ENCODE data around the gene PLCL2.

The PLCL2 gene

DNA sequence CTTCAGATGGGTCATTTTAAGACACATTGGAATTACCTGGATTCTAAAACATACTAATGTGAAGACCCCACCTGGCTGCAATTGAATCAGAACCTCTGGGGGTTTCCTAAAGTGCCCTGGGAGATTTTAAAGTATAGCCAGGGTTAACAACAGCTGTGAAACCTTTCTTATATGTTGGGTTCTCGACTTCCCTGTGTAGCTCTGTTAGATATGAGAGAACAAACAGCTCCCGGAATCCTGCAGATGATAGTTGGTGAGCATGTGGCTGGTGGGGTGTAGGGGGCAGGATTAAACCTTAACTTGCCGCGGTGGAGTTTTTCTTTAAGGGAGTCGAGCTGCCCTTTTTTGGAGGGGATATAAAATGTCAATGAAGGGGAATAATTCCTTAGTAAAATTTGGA, 12.1 kb downstream of the PLCL2 start:
- DNase-seq = no peak

- peak; percentile 57 for DNase-seq
Measured at GRCh38 chr3:16897254-16897926, 12.6 kb downstream of the PLCL2 start.

- DNase-seq = no peak
Measured at GRCh38 chr3:16898595-16899395, 14.0 kb downstream of the PLCL2 start.

- DNase-seq = no peak
Measured at GRCh38 chr3:16899919-16900318, 15.2 kb downstream of the PLCL2 start.

DNA sequence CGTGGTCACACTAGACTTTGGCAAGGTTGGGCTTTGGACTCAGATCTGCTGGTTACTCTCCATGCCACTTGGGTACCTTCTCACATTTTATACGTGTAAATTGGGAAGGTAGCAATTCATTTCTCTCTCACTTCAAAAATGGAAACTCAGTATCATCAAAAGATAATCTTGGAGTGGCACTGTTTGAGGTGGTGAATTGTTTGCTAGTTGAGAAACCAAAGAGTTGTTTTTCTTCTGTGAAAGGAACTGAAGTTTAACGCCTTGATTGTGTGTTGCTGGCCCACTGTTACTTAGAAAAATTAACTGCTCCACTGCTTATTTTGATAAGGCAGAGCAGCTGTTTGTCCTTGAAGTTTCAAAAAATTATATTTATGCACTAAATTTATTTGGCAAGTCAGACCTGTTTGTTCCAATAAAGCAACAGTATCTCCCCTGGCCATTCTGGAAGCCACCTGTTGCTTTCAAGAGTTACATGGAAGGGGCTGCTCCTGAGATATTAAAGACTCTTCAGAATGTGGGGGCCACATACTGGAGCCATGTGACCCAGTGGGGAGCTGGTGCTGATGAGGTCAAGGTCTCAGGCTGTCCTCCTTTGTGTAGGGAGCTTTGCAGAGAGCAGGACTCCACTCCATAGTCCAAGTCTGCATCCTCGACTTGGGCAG, 16.2 kb downstream of the PLCL2 start:
- no peak for DNase-seq

DNA sequence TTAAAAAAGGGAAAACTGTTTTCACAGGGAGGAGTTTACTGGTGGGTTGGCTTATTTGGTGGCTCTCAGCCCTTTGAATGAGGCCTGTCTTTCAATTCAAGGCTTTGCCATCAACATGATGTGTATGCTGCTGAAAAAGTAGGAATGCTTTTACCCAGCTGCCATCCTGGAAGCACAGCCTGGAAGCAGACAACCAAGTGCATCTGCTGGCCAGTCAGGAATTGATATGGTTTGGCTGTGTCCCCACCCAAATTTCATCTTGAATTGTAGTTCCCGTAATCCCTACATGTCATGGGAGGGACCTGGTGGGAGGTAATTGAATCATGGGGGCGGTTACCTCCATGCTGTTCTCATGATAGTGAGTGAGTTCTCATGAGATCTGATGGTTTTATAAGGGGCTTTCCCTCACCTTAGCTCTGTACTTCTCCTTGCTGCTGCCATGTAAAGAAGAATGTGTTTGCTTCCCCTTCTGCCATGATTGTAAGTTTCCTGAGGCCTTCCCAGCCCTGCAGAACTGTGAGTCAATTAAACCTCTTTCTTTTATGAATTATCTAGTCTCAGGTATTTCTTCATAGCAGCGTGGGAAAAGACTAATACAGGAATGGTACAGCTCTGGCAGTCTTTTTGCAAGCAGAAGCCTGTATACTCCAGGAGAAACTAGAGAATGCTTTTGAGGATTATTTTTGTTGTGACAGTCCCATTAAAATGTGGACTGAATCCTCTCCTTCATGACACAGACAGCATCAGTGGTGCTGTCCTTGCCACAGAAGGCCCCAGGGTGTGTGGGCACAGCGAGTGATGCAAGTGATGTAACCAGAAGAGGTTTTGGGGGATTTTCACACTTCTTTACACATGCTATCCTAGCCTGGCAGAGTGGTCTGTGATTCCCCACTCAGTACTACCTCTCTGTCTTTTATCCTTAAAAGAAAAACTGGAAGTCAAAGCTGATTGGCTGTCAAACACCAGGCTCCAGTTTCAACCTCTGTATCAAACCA, 20.0 kb downstream of the PLCL2 start:
- no peak for DNase-seq

DNA sequence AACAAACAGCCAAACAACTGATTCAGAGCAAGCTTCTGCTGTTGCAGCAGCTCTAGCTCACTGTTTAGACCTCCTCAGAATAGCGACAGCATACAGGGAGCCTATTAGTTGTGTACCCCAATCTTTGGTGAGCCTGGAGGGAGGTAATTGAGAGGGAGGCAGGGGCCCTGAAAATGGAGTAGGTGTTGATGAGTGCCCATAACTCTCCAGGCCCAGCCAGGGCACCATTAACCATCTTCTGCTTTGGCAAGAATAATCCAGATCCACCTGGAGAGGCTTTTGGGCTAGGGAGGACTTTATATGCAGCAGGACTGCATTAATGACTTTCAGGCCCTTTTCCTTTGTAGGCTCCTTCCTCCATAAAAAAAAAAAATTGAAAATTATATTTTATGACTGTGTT, 20.9 kb downstream of the PLCL2 start:
- no peak for DNase-seq

GRCh38 chr3:16906682-16907081, 21.9 kb downstream of the PLCL2 start:
- DNase-seq = peak; percentile 62

DNA sequence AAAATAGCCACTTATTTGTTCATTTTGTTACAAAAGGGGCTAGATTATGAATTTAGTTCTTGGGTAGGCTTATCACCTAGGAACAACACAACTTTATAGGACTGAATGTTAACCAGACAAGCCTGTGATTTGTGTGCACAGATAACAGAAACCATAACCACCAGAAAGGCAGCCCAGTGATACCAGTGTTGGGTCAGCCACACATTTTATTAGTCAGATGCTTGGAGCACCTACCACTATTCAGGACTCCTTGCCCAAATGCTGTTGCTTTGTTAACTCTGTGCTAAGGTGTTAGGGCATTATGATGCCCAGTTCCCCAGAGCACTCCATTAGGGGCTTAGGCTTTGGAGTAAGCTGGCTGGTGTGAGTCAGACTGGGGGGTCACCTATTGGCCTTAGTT, 22.5 kb downstream of the PLCL2 start:
- no peak for DNase-seq

DNA sequence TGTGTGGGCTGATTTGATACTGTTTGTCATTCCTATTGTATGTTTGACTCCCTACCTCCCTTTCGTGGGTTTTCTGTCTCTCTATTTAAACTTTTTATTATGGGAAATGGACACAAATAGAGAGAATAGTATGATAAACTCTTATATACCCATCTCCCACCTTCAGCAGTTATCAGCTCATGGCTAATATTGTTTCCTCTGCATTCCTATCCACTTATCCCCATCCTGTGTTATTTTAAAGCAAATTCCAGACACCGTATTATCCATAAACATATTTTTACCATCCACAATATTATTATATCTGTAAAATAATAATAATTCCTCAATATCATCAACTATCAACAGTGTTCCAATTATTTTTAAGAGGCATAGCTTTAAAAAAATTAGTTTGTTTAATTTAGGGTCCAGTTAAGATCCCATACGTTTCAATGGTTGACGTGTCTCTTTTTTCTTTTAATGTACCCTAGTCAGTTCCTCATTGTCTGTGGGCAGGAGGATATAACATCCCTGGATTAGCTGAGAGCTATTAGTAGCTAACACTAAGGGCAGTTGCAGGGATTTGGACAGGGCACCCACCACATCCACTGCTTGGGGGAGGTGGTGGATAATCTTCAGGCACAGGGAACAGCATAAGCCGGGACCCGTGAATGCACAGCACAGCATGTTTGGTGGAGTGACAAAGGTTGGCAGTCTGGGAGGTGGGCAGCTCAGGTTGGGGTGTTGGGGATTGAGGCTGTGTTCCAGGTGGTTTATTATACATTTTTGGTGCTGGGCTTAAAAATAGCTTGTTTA, 23.5 kb downstream of the PLCL2 start:
- DNase-seq = no peak

DNA sequence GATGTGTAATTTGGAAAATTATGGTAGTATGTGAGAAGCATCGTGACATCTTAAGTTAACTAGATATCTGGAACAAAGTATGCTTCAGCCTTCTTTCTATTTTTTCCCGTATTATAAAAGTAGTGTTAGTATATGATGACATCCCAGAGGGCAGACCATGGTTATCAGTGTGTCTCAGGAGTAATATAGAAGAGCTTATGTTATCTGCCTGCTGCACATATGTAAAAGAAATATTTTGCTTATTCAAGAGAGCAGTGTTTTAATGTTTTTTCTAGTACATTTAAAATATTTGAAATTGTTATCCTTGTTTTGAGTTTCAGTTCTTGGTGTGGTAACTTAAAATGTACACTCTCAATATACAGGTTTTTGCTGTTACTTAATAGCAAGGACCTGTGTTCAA, 24.1 kb downstream of the PLCL2 start:
- DNase-seq = no peak

DNA sequence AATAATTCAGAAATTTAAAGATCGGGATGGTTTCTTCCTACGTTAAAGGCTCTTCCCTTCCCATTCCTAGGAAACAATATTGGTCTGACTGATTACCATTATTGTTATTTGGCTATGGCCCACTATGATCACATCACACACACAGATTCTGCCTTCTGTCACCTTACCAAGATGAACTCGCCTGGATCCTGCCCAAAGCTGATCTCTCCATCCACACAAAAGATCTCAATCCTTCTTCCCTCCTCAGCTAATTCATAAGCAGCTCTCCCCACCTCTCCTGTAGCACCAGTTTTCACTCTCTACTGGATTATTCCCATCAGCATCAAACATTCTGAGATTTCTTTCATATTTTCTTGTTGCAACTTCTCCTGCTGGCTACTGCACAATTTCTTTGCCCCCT, 25.0 kb downstream of the PLCL2 start:
- DNase-seq = no peak

GRCh38 chr3:16910207-16910606, 25.5 kb downstream of the PLCL2 start:
- no peak for DNase-seq

GRCh38 chr3:16911916-16912315, 27.2 kb downstream of the PLCL2 start:
- no peak for DNase-seq

DNA sequence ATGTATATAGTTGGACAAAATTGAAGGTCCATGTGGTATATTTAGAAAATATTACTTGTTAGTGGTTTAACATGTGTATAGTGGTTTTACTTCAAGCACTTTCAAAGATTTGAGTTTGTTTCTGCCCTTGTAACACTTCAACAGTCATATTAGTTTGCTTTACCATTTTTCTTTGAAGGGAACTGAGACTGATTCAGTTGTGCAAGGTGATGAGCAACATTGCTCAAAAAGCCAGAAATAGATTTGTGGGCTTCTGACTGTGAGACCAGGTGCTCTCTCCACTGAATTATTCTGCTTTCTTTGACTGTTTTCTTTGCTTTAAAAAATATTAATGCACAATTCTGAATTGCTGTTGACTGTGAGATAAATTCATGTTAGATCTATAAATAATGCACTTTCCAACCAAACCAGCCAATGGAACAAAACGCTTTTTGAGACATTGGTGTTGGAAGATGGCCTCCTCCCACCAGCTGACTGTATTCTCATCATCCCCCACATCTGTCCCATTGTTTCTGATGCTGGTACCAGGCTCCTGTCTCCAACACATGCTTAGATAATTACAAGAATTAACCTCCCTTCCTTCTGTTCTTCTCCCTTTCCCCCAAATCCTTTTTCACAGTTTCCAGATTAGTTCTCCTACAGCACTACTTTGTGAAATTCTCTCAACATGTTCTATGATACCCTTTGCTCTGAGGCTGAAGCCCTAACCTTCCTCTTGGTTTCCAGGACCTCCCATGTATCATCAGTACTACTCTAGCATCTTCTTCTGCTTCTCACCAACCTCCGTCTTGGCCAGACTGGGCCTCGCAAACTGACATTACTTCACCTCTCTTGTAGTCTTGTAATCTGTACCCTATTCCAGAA, 27.9 kb downstream of the PLCL2 start:
- no peak for DNase-seq

DNA sequence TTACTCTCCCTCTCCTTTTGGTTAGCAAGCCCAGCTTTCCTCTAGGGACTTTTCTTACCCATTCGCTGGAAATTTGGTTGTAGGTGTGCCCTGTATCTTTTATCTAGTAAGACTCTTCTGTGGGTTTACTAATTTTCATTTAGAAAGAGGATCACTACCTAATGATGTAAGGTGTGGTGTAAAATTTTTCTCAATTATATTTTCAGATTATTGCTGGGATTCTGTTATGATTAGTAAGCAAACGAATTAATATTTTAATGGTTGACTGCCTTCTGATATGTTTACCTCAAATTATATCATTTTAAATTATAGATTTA, 28.5 kb downstream of the PLCL2 start:
- DNase-seq = no peak

- DNase-seq = peak; percentile 18
Measured at GRCh38 chr3:16916840-16917239, 32.1 kb downstream of the PLCL2 start.

DNA sequence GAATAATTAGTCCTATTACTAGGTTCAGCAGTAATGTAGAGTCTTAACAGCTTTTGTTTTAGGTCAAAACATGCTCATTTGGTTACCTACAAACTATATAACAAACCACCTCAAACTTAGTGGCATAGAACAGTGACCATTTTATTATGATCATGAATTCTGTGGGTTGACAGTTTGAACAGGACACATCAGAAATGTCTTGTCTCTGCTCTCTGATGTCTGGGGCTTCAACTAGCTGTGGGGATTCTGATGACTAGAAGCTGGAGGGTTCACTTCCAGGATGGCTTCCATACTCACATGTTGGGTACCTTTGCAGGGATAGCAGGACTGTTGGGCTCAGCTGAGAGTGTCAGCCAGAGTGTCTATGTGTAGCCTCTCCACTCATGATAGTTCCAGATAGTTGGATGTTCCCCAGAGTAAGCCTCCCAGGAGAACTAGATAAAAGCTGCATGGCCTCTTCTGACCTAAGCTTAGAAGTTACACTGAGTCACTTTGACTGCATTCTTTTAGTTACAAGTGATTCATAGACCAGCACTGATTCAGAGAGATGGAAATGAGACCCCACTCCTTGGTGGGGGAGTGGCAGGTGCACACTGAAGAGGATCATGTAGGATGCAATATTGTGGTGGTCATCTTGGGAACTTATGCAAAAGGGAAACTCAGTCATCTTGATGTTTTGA, 32.6 kb downstream of the PLCL2 start:
- no peak for DNase-seq

GRCh38 chr3:16917980-16918682, 33.4 kb downstream of the PLCL2 start:
- no peak for DNase-seq

GRCh38 chr3:16918683-16919025, 33.9 kb downstream of the PLCL2 start:
- no peak for DNase-seq

Measured in NCI-H2029 treated with DMSO at 0.1 percent for 48 hours (cell line).